ENCODE measurements around the gene ALOX5. TPM values are rescaled to one million over a fixed set of nuclear protein-coding genes. Genes with fewer than 3 reads are reported as not detected.

The ALOX5 gene
- total RNA-seq, 1 donor from 2014 or later, result not detected

- no peaks in the 10 kb centered on the region for H3K4me1 Mint-ChIP-seq (ENCODE audit: unreplicated experiment)
- H3K27ac Mint-ChIP-seq (ENCODE audit: unreplicated experiment), result no peak overlapping the region
- H3K27me3 Mint-ChIP-seq (ENCODE audit: unreplicated experiment), result no peaks in the 10 kb centered on the region
- H3K4me3 Mint-ChIP-seq (ENCODE audit: unreplicated experiment), result no peak overlapping the region
- TF ChIP-seq CTCF (IDR thresholded peaks at IDR 0.05), result no peak
- H3K9me3 Mint-ChIP-seq (ENCODE audit: unreplicated experiment), result no peaks in the 10 kb centered on the region
- H3K36me3 Mint-ChIP-seq (ENCODE audit: unreplicated experiment), result peaks cover 25% of the 10 kb centered on the region
- no peak for DNase-seq (ENCODE audit: extremely low spot score, unreplicated experiment)
These were observed 80.2 kb downstream of the ALOX5 start for GRCh38 chr10:45454262-45454661.

GRCh38 chr10:45454859-45455258, 80.8 kb downstream of the ALOX5 start:
- Mint-ChIP-seq H3K4me3 (ENCODE audit: unreplicated experiment) (no peak overlapping the region), H3K27me3 (ENCODE audit: unreplicated experiment) (no peaks in the 10 kb centered on the region), H3K27ac (ENCODE audit: unreplicated experiment) (no peak overlapping the region), H3K9me3 (ENCODE audit: unreplicated experiment) (no peaks in the 10 kb centered on the region), H3K4me1 (ENCODE audit: unreplicated experiment) (no peaks in the 10 kb centered on the region), H3K36me3 (ENCODE audit: unreplicated experiment) (peaks cover 25% of the 10 kb centered on the region)
- TF ChIP-seq CTCF (IDR thresholded peaks at IDR 0.05), result no peak
- no peak for DNase-seq (ENCODE audit: extremely low spot score, unreplicated experiment)

GRCh38 chr10:45456233-45456632, 82.2 kb downstream of the ALOX5 start:
- no peaks in the 10 kb centered on the region for H3K27me3 Mint-ChIP-seq (ENCODE audit: unreplicated experiment)
- H3K9me3 Mint-ChIP-seq (ENCODE audit: unreplicated experiment), result no peaks in the 10 kb centered on the region
- DNase-seq (ENCODE audit: extremely low spot score, unreplicated experiment), result no peak
- no peaks in the 10 kb centered on the region for H3K4me1 Mint-ChIP-seq (ENCODE audit: unreplicated experiment)
- no peak for TF ChIP-seq CTCF (IDR thresholded peaks at IDR 0.05)
- no peak overlapping the region for H3K4me3 Mint-ChIP-seq (ENCODE audit: unreplicated experiment)
- H3K36me3 Mint-ChIP-seq (ENCODE audit: unreplicated experiment), result peaks cover 29% of the 10 kb centered on the region
- no peak overlapping the region for H3K27ac Mint-ChIP-seq (ENCODE audit: unreplicated experiment)

GRCh38 chr10:45456822-45457221, 82.8 kb downstream of the ALOX5 start:
- peaks cover 32% of the 10 kb centered on the region for H3K36me3 Mint-ChIP-seq (ENCODE audit: unreplicated experiment)
- no peak overlapping the region for H3K4me3 Mint-ChIP-seq (ENCODE audit: unreplicated experiment)
- no peaks in the 10 kb centered on the region for H3K4me1 Mint-ChIP-seq (ENCODE audit: unreplicated experiment)
- TF ChIP-seq CTCF (IDR thresholded peaks at IDR 0.05), result no peak
- H3K9me3 Mint-ChIP-seq (ENCODE audit: unreplicated experiment), result no peaks in the 10 kb centered on the region
- H3K27ac Mint-ChIP-seq (ENCODE audit: unreplicated experiment), result no peak overlapping the region
- no peak for DNase-seq (ENCODE audit: extremely low spot score, unreplicated experiment)
- no peaks in the 10 kb centered on the region for H3K27me3 Mint-ChIP-seq (ENCODE audit: unreplicated experiment)

- H3K4me3 Mint-ChIP-seq (ENCODE audit: unreplicated experiment), result no peak overlapping the region
- H3K27ac Mint-ChIP-seq (ENCODE audit: unreplicated experiment), result no peak overlapping the region
- peaks cover 36% of the 10 kb centered on the region for H3K36me3 Mint-ChIP-seq (ENCODE audit: unreplicated experiment)
- TF ChIP-seq CTCF (IDR thresholded peaks at IDR 0.05), result no peak
- H3K27me3 Mint-ChIP-seq (ENCODE audit: unreplicated experiment), result no peaks in the 10 kb centered on the region
- H3K4me1 Mint-ChIP-seq (ENCODE audit: unreplicated experiment), result no peaks in the 10 kb centered on the region
- DNase-seq (ENCODE audit: extremely low spot score, unreplicated experiment), result no peak
- H3K9me3 Mint-ChIP-seq (ENCODE audit: unreplicated experiment), result no peaks in the 10 kb centered on the region
These were observed 83.5 kb downstream of the ALOX5 start for GRCh38 chr10:45457487-45457886.

Data from osteocyte (in vitro differentiated cells).